ENCODE measurements around the gene IL5RA. TPM values are rescaled to one million over a fixed set of nuclear protein-coding genes. Genes with fewer than 3 reads are reported as not detected.

IL5RA gene
- total RNA-seq, 1 donor from 2014 or later = not detected

DNA sequence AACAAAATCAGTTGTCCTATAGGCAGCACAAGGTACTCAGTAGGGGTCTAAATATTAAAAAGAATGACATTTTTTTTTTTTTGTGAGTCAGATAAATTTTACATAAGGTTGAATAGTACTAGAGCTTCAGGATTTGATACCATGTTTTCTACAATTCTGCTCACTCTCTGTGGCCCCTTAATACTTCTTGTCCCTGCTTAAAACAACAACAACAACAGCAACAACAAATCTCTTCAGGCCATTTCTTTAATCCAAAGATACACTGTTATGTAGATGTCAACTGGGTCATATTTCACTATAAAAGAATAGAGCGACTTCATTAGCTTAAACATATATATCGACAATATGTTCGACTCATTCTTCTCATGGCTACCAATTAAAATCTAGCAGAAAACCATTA lies 3.0 kb downstream of the IL5RA start:
- no peak overlapping the region for H3K4me3 Mint-ChIP-seq
- no peak for DNase-seq (ENCODE audit: low read depth, low spot score)
- peaks cover 2% of the 10 kb centered on the region for H3K9me3 Mint-ChIP-seq
- no peaks in the 10 kb centered on the region for H3K4me1 Mint-ChIP-seq
- H3K27ac Mint-ChIP-seq (ENCODE audit: unreplicated experiment) = no peak overlapping the region
- TF ChIP-seq, protein P1, sequence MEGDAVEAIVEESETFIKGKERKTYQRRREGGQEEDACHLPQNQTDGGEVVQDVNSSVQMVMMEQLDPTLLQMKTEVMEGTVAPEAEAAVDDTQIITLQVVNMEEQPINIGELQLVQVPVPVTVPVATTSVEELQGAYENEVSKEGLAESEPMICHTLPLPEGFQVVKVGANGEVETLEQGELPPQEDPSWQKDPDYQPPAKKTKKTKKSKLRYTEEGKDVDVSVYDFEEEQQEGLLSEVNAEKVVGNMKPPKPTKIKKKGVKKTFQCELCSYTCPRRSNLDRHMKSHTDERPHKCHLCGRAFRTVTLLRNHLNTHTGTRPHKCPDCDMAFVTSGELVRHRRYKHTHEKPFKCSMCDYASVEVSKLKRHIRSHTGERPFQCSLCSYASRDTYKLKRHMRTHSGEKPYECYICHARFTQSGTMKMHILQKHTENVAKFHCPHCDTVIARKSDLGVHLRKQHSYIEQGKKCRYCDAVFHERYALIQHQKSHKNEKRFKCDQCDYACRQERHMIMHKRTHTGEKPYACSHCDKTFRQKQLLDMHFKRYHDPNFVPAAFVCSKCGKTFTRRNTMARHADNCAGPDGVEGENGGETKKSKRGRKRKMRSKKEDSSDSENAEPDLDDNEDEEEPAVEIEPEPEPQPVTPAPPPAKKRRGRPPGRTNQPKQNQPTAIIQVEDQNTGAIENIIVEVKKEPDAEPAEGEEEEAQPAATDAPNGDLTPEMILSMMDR (conservative IDR thresholded peaks at IDR 0.05) = no peak
- H3K27me3 Mint-ChIP-seq (ENCODE audit: low read depth) = peaks cover 17% of the 10 kb centered on the region
- no peaks in the 10 kb centered on the region for H3K36me3 Mint-ChIP-seq (ENCODE audit: low read depth)

DNA sequence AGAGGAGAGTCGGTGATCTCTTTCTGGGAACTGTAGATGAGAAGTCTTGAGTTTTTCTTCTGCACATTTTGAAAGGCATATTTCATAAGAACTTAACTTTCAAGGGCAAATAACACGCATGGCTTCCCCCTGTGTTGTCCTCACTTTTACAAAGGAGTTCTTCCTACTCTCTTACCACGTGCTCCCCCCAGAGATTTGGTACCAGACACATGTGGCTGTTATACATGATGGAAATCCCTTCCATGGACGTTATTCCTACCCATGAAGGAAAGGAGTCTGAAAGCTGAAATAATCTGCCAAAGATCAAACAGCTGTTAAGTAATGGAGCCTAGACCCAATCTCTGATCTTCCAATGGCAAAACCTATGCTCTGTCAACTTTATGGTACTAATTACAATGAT lies 4.4 kb downstream of the IL5RA start:
- no peak for DNase-seq (ENCODE audit: low read depth, low spot score)
- H3K27me3 Mint-ChIP-seq (ENCODE audit: low read depth) = peaks cover 17% of the 10 kb centered on the region
- no peak overlapping the region for H3K4me3 Mint-ChIP-seq
- TF ChIP-seq, protein P1 (conservative IDR thresholded peaks at IDR 0.05) = no peak
- no peak overlapping the region for H3K27ac Mint-ChIP-seq (ENCODE audit: unreplicated experiment)
- no peaks in the 10 kb centered on the region for H3K36me3 Mint-ChIP-seq (ENCODE audit: low read depth)
- peaks cover 2% of the 10 kb centered on the region for H3K9me3 Mint-ChIP-seq
- no peaks in the 10 kb centered on the region for H3K4me1 Mint-ChIP-seq

DNA sequence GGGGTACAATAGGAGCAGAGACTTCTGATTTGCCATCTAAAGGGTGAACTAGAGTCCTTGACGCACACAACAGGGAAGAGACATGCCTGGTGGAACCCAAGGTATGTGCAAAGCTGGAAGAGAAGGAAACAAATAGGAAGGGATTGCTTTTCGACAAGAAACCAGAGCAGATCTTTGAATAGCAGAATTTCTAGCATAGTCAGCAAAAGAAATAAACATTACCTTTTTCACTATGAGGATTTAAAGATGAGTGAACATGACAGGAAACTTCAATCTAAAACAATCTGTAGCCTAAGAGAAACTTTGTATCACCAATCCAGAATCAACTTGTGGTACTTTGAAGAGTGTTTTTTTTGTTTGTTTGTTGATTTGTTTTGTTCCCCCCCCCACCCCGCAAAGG lies 4.9 kb downstream of the IL5RA start:
- peaks cover 17% of the 10 kb centered on the region for H3K27me3 Mint-ChIP-seq (ENCODE audit: low read depth)
- no peaks in the 10 kb centered on the region for H3K4me1 Mint-ChIP-seq
- no peak for DNase-seq (ENCODE audit: low read depth, low spot score)
- TF ChIP-seq, protein P1 (conservative IDR thresholded peaks at IDR 0.05) = no peak
- H3K36me3 Mint-ChIP-seq (ENCODE audit: low read depth) = no peaks in the 10 kb centered on the region
- peaks cover 2% of the 10 kb centered on the region for H3K9me3 Mint-ChIP-seq
- no peak overlapping the region for H3K27ac Mint-ChIP-seq (ENCODE audit: unreplicated experiment)
- no peak overlapping the region for H3K4me3 Mint-ChIP-seq

DNA sequence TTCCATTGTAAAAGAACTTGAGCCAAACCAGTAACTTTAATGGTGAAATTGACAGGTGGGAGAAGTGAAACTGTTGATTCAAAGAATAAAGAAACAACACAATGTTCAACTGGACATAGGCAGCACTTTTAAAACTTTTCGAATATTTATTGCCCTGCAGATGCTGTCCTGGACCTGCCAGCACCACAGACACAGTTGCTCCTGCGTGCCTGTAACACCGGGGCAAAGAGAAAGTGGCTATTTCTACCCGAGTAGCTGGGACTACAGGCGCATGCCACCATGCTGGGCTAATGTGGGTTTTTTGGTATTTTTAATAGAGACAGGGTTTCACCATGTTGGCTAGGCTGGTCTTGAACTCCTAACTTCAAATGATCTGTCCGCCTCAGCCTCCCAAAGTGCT lies 7.4 kb downstream of the IL5RA start:
- H3K36me3 Mint-ChIP-seq (ENCODE audit: low read depth) = no peaks in the 10 kb centered on the region
- TF ChIP-seq, protein P1 (conservative IDR thresholded peaks at IDR 0.05) = no peak
- no peaks in the 10 kb centered on the region for H3K4me1 Mint-ChIP-seq
- H3K4me3 Mint-ChIP-seq = no peak overlapping the region
- peaks cover 10% of the 10 kb centered on the region for H3K27me3 Mint-ChIP-seq (ENCODE audit: low read depth)
- H3K9me3 Mint-ChIP-seq = peaks cover 2% of the 10 kb centered on the region
- DNase-seq (ENCODE audit: low read depth, low spot score) = no peak
- no peak overlapping the region for H3K27ac Mint-ChIP-seq (ENCODE audit: unreplicated experiment)

DNA sequence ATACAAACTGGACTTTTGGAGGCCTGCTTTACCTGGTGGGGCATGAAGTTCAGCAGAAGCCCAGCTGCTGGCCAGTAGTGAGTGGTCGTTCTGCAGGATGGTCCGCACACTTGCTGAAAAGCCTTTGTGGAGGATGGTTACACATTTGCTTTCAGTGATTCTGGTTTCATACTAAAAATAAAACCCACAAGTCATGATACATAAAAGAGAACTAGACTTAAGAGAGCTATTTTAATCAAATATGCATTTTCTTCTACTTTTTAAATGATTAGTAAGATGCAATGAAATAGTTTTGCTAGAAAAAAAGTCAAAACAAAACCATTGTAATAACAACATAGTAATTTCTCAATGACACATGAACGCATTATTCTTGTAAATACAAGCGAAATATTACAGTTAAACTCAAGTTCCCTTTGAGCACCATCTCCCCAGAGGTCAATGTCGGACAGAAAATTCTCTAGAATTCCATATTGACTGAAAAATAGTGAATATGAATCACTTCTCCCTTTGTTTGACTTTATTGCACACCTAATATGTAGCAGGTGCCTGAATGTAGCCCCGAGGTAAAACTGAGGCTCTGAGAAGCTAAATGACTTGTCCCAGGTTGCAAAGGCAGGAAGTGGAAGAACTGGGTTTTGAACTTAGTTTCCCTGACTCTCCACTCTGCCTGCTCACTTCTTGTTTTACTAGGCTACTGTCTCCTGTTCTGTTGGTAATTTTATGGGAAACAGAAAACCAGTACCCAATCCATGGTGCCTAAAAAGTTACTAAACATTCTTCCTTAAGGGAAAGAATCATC lies 8.3 kb downstream of the IL5RA start:
- TF ChIP-seq, protein P1 (conservative IDR thresholded peaks at IDR 0.05) = no peak
- H3K4me3 Mint-ChIP-seq = no peak overlapping the region
- H3K4me1 Mint-ChIP-seq = no peaks in the 10 kb centered on the region
- no peak overlapping the region for H3K27ac Mint-ChIP-seq (ENCODE audit: unreplicated experiment)
- peaks cover 8% of the 10 kb centered on the region for H3K27me3 Mint-ChIP-seq (ENCODE audit: low read depth)
- no peaks in the 10 kb centered on the region for H3K9me3 Mint-ChIP-seq
- no peak for DNase-seq (ENCODE audit: low read depth, low spot score)
- H3K36me3 Mint-ChIP-seq (ENCODE audit: low read depth) = no peaks in the 10 kb centered on the region

Data from neural crest cell (in vitro differentiated cells).